NB4 (cell line): Measurements from ENCODE around the gene GBP6.

Experiments used
- DNase-seq: peaks from one replicate; pipeline ENCODE4 v3.0.0; 2010; ENCODE audit warnings: low read depth
- H3K4me3 ChIP-seq: one replicate; pipeline ENCODE4 v1.5.1; 2011; ENCODE audit warnings: mild to moderate bottlenecking, low read depth, low read length, moderate library complexity
- CTCF ChIP-seq: IDR thresholded peaks from one replicate; pipeline ENCODE4 v1.5.1; 2012; ENCODE audit warnings: low read depth, low read length
- MAX ChIP-seq: IDR thresholded peaks from 2 replicates; pipeline ENCODE4 v1.6.1; 2011; ENCODE audit warnings: low read depth, low read length
- MYC ChIP-seq: IDR thresholded peaks from 2 replicates; pipeline ENCODE4 v1.6.1; 2011; ENCODE audit warnings: low read depth, low read length
- POLR2A ChIP-seq: IDR thresholded peaks from 2 replicates; pipeline ENCODE4 v1.6.1; 2011; ENCODE audit warnings: mild to moderate bottlenecking; ENCODE audit not compliant: insufficient read length; ENCODE audit errors: extremely low read depth

Gene GBP6, protein sequence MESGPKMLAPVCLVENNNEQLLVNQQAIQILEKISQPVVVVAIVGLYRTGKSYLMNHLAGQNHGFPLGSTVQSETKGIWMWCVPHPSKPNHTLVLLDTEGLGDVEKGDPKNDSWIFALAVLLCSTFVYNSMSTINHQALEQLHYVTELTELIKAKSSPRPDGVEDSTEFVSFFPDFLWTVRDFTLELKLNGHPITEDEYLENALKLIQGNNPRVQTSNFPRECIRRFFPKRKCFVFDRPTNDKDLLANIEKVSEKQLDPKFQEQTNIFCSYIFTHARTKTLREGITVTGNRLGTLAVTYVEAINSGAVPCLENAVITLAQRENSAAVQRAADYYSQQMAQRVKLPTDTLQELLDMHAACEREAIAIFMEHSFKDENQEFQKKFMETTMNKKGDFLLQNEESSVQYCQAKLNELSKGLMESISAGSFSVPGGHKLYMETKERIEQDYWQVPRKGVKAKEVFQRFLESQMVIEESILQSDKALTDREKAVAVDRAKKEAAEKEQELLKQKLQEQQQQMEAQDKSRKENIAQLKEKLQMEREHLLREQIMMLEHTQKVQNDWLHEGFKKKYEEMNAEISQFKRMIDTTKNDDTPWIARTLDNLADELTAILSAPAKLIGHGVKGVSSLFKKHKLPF

GRCh38 chr1:89363638-89364536 lies at the start of gene GBP6:
TSS of gene GBP6 (plus strand) at chr1:89364059. CDS start at chr1:89368552, 4,493 bp downstream.
- DNase-seq: no peak
- no peak within 1 kb of the TSS for H3K4me3 ChIP-seq
- TF ChIP-seq MYC (no peak), CTCF (no peak), MAX (no peak), POLR2A (no peak)

- no peak for TF ChIP-seq CTCF
- TF ChIP-seq MAX: no peak
- TF ChIP-seq MYC: no peak
- TF ChIP-seq POLR2A: no peak
These were observed 41.5 kb upstream of the GBP6 start for GRCh38 chr1:89322402-89322801.

GRCh38 chr1:89331890-89332289 lies 32.0 kb upstream of the GBP6 start:
- TF ChIP-seq CTCF (no peak), MYC (no peak), MAX (no peak), POLR2A (no peak)

More at GRCh38 chr1:89322402-89322801, 41.5 kb upstream of the GBP6 start:
- DNase-seq: no peak
- no peak overlapping the region for H3K4me3 ChIP-seq

DNA sequence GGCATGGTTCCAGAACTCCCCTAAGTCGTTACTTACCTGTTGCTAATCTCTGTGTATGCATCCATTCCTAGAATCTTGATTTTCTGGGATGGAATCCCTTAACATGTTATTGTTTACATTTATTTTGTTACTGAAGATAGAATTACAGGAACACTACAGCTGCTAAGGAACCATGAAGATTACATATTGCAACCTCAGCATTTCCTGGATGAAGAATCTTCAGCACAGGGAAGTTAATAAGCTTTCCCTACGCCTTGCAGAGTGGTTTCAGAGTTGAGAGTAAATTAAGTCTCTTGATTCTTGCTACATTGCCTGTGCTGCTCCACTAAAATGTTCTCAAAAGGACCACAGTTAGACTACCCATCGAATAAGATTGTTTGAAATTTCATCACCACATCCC lies 31.4 kb upstream of the GBP6 start:
- DNase-seq: no peak
- H3K4me3 ChIP-seq: no peak overlapping the region
- no peak for TF ChIP-seq MYC
- no peak for TF ChIP-seq MAX
- TF ChIP-seq POLR2A: no peak
- no peak for TF ChIP-seq CTCF

More at GRCh38 chr1:89331890-89332289, 32.0 kb upstream of the GBP6 start:
- DNase-seq: no peak
- no peak overlapping the region for H3K4me3 ChIP-seq

GRCh38 chr1:89335486-89335885 lies 28.4 kb upstream of the GBP6 start:
- TF ChIP-seq POLR2A: no peak
- TF ChIP-seq MYC: no peak
- no peak for TF ChIP-seq MAX
- TF ChIP-seq CTCF: no peak
- H3K4me3 ChIP-seq: no peak overlapping the region
- DNase-seq: no peak
